Epithelial cell of proximal tubule (primary cell): ENCODE results near the gene SSH2. TPM values are rescaled to one million over a fixed set of nuclear protein-coding genes. Genes with fewer than 3 reads are reported as not detected.

Experiments used
- DNase-seq: peaks from one replicate; pipeline ENCODE4 v3.0.0-alpha.2; 2011; ENCODE audit warnings: low read depth
- H3K4me3 ChIP-seq: 2 replicates; pipeline ENCODE4 v1.5.1; 2011; ENCODE audit warnings: low read depth, mild to moderate bottlenecking, low read length
- total RNA-seq: library from RNA; depleted of rRNA; stranded (reverse); fragments of >200 nt; gene quantifications from 2 replicates; pipeline ENCODE4 v1.2.3, GENCODE V29; 2015
- TF ChIP-seq, protein P1 (sequence below): conservative IDR thresholded peaks from 2 replicates; pipeline ENCODE4 v1.5.1; 2012; ENCODE audit warnings: low read depth, mild to moderate bottlenecking, low read length

The SSH2 gene
- total RNA-seq, 1 donor from 2014 or later = 15.2 TPM

DNA sequence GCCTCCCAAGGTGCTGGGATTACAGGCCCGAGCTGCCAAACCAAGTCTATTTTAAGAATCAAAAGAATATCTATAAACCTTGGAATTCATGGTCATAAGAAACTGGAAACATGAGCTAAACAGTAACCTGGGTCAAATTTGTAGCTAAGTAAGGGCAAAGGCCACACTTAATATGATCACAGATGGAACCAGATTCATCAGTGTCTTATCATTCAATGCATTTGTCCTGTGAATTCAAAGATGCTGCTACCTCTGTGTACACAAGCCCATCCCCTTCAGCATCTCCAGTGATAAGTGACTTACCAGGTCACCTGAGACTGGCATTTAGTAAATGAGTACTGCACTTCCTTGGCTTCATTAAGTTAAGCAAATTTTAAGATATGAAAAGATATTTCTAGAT lies 108.1 kb downstream of the SSH2 start:
- TF ChIP-seq, protein P1, sequence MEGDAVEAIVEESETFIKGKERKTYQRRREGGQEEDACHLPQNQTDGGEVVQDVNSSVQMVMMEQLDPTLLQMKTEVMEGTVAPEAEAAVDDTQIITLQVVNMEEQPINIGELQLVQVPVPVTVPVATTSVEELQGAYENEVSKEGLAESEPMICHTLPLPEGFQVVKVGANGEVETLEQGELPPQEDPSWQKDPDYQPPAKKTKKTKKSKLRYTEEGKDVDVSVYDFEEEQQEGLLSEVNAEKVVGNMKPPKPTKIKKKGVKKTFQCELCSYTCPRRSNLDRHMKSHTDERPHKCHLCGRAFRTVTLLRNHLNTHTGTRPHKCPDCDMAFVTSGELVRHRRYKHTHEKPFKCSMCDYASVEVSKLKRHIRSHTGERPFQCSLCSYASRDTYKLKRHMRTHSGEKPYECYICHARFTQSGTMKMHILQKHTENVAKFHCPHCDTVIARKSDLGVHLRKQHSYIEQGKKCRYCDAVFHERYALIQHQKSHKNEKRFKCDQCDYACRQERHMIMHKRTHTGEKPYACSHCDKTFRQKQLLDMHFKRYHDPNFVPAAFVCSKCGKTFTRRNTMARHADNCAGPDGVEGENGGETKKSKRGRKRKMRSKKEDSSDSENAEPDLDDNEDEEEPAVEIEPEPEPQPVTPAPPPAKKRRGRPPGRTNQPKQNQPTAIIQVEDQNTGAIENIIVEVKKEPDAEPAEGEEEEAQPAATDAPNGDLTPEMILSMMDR = no peak
- no peak overlapping the region for H3K4me3 ChIP-seq
- no peak for DNase-seq

DNA sequence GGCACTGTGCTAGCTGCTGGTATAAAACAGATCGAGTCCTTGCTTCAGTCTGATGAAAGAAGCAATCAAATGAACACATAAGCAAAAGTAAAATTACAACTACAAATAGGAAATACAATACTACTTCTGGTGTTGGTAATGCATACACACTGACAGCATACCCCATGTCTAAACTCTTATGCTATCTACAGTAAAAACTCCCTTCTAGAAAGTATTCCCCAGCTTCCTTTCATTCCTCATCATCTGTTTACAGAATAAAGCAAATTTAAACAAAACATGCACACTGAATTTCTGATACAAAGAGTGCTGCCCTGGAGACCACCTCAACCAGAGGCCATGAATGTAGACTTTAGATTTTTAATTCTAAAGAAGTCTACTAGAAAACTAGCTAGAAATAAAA lies 109.6 kb downstream of the SSH2 start:
- H3K4me3 ChIP-seq = no peak overlapping the region
- DNase-seq = no peak
- TF ChIP-seq, protein P1 = no peak

DNA sequence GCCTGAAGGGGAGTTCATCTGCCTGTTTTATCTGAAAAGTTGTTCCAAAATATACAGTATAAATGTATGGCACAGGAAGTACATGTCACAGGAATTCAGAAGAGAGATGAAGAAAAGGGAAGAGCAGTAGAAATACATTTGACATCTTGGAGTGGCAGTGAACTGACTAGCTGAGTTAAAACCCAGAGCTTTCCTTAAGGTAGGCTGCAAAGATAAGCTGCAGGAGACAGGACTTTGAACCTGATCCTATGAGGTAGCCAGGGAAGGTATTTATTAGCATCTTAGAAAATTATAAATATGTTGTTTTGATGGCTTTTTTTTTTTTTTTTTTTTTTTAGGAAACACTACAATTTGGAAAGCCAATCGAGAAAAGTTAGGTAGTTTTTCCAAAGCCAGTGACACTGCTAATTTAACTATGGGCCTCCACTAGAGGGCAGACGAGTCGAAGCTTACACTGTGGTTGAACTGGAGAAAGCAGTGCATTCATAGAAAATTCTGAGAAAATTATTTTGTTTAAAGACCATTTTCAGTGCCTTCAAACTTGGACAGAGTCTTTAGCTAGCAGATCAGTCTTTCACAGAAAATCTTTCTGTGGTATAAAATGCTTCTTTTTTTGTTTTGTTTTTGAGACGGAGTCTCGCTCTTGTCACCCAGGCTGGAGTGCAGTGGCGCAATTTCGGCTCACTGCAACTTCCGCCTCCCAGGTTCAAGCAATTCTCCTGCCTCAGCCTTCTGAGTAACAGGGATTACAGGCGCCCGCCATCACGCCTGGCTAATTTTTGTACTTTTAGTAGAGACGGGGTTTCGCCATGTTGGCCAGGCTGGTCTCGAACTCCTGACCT lies 122.3 kb downstream of the SSH2 start:
- DNase-seq = peak; percentile 38
- TF ChIP-seq, protein P1 = peak; percentile 83
- no peak overlapping the region for H3K4me3 ChIP-seq

DNA sequence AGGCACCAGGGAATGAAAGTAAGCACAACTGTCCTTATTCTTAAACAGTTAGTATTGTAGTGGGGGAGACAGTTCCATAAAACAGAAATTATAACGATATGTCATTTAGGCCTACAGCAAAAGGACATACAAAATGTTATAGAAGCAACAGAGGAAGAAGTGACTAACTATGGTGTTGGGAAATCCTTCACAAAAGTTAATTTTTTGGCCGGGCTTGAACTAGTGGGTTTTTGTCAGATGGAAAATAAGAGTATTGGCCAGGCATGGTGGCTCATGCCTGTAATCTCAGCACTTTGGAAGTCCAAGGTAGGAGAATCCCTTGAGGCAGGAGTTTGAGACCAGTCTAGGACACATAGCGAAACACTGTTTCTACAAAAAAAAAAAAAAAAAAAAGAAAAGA lies 127.8 kb downstream of the SSH2 start:
- no peak overlapping the region for H3K4me3 ChIP-seq
- TF ChIP-seq, protein P1 = no peak
- DNase-seq = no peak

DNA sequence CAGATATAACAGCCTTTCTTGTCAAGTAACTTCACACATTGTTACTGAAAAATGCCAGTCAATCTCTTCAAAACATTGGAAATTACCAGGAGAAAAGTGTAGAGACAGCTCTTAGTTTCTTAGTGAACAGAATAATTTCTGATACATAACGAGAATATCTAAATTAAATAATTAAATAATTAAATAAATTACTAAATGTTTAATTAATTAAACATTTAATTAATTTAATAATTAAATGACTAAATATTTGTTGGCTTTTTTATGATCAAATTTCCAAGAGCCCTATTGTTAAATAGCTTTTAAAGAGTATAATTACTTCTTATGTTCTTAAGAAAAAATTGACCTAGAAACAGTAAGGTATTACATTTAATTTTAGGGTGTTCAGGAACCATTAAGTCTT lies 129.6 kb downstream of the SSH2 start:
- TF ChIP-seq, protein P1 = no peak
- H3K4me3 ChIP-seq = no peak overlapping the region
- no peak for DNase-seq

DNA sequence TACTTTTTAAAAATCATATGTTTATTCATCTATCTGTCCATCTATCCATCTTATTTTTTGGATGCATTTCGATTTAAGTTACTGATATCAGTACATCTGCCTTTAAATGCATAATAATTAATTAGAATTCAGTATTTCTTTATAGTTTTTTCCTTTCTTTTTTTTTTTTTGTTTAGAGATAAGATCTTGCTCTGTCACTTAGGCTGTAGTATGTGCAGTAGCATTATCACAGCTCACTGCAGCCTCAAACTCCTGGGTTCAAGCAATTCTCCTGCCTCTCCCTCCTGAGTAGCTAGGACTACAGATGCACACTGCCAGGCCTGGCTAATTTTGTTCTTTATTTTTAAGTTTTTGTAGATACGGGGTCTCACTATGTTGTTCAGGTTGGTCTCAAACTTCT lies 133.4 kb downstream of the SSH2 start:
- no peak overlapping the region for H3K4me3 ChIP-seq
- TF ChIP-seq, protein P1 = no peak
- DNase-seq = no peak

DNA sequence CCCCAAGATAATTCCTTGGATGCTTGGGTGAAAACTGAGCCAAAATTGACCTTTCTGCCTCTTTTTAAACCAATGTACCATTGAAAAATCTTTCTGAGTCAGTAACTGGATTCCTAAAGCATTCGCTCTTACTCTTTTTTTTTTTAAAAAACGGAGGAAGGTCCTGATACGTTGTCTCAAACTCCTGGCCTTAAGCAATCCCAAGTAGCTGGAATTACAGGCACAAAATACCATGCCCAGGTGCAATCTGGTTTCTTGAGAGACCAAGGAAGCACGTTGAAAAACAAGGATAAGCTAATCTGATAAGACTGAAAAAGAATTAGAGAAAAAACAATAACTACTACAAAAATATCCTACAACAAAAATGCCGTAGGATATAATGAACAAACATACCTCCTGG lies 136.5 kb downstream of the SSH2 start:
- TF ChIP-seq, protein P1 = no peak
- no peak for DNase-seq
- H3K4me3 ChIP-seq = no peak overlapping the region
